Amniotic epithelial cell (primary cell): ENCODE results near the gene KPTN.
A peak's percentile ranks its signal among the peaks of the same experiment; 100 is the strongest.
"Not testable (repeated sequence)": the region's sequence is repeated elsewhere in the genome, so short reads cannot be mapped to it uniquely, and the experiment has no call there.

ENCODE experiments used
- DNase-seq: peaks from one replicate; pipeline ENCODE4 v3.0.0-alpha.2; 2010; ENCODE audit warnings: low read depth

Gene KPTN

DNA sequence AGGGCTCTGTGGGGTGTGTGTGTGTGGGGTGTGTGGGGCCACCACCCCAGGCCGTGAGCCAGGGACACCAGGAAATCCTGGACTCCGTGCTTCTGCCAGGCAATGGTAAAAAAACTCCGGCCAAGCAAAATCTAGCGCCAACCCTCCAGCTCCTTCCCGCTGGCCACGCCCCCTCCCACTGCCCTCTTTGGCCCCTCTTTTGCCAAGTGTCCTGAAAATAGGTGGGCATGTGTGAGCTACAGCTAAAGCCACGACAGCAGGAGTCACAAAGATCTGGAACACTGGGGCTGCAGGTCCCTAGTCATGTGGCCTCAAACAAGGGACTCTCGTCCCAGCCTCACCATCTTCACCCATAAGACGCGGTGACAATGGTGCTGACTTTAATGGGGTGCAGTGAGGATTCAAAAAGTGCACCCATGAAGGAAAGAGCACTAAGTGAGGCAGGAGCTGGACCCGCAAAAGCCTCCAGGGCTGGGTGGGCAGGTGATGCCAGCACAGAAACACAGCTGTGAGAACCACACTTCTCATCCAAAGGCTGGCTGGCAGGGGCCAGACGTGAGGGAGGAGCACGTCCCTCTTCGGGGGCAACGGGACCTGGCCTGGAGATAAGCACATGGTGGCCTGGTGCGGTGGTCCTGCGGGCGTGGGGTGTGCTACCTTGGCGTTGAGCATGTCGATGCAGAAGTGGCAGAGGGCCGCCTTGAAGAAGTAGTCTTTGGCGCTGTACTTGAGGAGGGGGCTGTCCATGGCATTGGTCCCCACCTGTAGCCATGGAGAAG is 7.5 kb upstream of the KPTN start:
- DNase-seq, result no peak

DNA sequence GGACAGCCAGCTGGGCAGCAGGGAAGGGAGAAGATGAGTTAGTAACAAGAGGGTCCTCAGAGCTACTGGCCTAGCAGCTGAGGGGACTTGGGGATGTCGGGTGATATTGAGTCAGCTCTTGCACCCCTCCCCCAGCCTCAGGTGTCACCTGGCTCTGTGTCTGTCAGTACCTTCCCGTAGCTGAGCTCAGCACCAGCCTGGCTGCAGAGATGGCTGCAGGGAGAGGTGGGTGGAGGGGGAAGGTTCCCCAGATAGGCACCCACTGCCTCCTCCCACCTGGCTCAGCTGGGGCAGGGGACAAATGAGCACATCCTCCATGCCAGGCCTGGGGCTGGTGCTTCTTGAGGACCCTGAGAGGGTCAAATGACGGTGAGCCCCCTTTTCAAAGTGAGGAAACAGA is 6.8 kb upstream of the KPTN start:
- DNase-seq, result no peak

GRCh38 chr19:47490031-47490430 is 6.0 kb upstream of the KPTN start:
- DNase-seq, result no peak

- no peak for DNase-seq
Observed at GRCh38 chr19:47489072-47489914, 5.3 kb upstream of the KPTN start.

DNA sequence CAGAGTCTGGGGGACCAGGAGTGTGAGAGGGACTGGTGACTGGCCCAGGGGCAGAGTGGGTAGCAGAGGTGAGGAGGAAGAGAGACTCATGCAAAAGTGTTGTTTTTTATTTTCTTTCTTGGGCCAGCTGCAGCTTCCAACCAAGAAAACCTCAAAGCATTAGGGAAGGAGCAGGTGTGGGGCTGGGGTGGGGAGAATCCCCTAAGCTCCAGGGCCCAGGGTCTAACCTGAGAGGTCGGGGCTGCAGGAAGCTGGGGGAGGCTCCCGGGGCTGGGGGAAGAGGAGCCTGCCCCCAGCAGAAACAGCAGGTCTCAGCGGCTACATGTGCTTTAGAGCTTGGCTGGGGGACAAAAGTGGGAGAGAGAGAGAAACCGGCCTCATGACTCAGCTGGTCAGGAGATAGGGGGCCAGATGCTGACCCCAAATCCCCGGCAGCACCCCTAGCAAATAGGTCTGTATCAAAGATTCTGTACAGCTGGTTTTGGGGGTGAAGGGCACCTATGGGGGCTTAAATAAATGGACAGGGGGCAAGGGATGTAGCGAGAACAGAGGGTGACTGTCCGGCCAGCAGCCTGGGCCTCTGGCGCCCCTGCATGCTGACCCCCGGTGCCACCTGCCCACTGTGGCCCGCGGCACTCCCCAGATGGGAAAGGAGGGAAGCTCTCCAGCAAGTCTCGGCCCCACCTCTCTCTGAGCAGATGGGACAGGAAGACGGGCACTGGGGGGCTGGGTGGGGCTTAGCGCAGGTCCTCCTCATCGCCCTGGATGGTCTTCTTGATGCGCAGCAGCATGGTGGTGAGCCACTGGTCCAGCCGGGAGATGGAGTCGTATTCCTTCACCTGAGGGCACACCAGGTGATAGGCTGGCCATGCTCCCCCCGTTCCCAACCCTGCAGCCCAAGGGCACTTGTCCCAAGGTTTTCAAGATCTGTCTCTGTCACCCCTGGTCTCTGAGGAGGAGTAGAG is 3.8 kb upstream of the KPTN start:
- no peak for DNase-seq

DNA sequence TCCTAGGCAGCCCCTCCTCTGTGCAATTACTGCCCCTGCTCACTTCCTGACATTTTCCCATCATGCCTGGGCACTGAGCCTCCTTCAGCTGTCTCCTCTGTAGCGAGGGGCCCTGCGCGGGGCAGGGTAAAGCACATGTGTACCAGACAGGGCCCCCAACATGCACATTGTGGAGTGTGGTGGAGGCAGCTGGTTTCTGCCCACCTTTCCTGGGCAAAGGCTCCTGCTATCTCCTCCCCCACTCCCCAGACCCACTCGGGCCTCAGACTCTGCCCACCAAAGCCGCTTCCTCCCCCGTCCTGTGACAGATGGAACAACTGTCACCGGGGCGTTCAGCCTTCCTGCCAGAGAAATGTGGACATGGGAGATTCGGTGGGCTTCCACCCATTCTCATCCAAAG is 2.9 kb upstream of the KPTN start:
- no peak for DNase-seq

DNA sequence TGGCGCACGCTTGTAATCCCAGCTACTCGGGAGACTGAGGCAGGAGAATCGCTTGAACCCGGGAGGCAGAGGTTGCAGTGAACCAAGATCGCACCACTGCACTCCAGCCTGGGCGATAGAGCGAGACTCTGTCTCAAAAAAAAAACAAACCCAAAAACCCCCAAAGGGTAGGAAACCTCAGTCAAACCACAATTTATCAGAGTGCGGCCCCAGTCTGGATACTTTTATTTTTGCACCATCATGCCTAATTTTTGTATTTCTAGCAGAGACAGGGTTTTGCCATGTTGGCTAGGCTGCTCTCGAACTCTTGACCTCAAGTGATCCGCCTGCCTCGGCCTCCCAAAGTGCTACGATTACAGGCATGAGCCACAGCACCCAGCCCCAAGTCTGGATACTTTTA is 2.2 kb upstream of the KPTN start:
- not testable (repeated sequence) for DNase-seq

DNA sequence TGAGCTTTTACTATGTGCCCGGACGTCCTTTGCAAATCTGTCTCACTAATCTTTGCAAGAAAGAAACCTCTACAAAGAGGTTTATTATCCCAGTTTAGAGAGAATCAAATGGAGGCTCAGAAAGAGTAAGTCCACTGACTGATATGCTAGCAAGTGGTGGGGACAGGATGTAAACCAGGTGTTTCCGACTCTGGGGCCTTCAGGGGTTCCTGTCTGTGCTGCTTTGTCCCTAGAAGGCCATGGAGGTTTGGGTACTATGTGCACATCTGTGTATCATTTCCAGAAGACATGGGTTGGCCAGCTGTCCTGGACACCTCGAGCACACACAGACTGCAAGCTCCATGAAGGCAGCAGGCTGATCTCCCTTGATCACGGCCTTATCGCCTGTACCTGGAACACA is 1.2 kb upstream of the KPTN start:
- DNase-seq, result no peak

GRCh38 chr19:47483200-47483599 is 819 bp downstream of the KPTN start:
- DNase-seq, result no peak

DNA sequence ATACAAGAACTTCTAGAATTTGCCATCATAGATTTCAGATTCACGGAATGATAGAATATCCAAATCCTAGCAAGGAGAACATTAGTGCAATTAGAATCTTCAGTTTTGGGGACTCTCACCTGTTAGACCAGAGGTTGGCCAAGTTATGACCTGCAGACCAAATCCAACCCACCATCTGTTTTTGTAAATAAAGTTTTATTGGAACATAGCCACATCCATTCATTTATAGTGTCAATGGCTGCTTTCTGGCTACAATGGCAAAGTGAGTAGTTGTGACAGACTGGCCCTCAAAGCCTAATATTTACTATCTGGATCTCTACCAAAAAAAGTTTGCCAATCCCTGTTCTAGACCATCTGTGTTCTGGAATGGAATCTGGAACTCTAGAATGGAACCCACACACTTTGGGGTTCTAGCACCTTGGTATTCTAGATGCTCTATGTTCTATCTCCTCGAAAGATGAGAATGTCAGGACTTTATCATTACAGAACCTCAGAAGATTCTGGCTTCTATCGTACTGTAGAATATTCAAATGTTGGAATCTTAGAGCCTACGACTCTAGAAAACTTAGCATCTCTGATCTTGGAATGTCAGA is 2.5 kb downstream of the KPTN start:
- no peak for DNase-seq

DNA sequence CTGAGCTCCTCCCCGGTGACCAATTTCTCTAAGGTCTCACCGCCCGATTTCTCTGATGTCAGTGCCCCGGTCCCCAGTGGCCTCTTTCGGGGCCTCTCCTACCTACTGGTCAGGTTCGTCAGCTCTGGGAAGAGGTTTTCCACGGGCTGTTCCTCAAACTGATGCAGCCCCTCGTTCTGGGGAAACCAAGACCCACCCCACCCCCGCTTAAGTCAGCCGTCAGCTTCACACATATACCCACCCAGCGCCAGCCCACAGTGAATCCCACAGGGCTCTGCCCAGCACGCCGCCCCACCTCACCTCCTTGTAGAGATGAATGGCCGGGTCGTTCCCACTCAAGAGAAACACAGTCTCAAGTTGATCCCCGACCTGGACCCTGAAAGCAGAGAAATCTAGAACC is 3.4 kb downstream of the KPTN start:
- no peak for DNase-seq

DNA sequence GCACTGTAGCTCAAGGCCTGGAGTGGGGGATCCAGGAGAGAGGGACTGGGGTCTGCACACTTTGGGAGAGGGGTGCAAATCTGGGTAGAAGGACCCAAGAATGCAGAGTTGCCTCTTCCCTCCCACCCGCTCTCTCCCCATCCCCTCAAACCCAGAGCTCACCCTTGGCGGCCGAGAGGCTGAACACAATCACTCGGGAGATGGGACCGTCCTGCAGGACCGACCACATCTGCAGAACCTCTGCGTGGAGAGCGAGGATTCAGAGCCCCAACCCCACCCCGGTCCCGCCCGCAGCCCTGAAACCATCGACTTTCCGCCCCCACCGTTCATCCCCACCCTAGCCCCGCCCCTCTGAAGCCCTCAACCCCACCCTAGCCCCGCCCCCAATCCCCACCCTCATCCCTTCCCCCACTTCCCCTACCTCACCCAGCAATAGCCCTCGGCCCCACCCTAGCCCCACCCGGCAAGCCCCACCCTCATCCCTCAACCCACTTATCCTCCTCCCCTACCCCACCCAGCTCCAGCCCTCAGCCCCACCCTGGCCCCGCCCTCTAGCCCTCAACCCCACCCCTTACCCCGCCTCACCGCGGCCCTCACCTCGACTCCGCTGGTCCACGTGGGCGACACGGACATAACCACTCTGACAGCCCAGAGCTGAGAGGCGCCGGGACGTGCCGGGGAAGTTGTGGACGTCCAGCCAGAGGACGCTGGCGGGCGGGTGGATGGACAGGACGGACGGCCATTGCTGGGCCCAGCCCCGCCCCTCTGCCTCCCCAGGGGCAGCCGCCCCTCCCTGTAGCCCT is 4.1 kb downstream of the KPTN start:
- peak; percentile 10 for DNase-seq

DNA sequence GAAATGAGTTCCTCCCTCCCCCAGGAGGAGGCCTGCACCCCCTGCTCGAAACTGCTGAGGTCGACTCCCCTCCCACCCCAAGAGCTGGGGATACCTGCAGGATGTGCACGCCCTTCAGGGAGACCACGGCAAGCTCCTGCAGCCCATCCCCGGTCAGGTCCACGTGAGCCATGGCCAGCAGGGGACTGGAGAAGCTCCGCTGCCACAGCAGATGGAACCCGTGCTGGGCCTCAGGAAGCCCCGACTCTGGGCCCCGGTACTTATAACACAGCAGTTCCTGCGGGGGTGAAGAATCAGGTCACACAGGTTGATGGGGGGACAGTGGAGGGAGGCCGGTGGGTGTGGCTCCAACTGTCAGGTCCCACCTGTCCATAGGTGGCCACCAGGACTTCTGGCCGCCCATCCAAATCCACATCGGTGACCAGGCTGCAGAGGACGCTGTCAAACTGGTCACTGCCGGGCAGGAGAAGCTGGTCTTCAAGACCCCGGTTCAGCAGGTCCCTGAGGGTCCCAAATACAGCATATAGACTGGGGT is 7.5 kb downstream of the KPTN start:
- no peak for DNase-seq

DNA sequence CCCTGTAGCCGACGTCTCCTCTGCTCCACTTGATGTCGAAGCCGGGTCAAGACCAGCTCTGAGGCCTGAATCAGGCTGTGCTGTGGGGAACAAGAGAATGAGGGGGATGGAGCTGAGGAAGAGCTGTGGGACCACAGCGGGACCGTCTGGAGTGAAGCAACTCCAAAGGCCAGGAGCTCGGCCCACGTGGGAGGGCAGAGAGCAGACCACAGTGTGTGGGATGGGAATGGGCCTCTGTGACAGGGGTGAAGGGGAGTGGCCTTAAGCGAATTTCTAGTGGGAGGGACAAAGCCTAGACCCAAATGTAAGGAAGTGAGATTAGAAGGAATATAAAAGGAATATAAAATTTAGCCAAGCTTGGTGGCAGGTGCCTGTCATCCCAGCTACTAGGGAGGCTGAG is 8.6 kb downstream of the KPTN start:
- DNase-seq, result peak; percentile 21

DNA sequence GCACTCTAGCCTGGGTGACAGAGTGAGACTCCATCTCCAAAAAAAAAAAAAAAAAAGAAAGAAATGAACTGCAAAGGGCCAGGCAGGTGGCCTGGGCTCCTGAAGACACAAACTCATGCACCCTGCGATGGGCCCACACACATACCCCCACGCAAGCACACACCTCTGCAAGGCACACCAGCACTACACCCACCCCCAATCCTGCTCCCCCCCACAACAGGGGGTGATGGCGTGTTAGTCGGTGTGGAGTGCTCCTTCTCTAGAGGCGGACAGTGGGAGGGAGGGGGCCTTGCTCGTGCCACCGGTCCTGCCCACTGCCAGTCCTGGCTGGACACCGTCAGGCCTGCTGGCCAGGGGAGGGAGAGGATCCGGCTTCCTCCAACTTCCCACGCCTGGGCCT is 10.7 kb downstream of the KPTN start:
- no peak for DNase-seq

DNA sequence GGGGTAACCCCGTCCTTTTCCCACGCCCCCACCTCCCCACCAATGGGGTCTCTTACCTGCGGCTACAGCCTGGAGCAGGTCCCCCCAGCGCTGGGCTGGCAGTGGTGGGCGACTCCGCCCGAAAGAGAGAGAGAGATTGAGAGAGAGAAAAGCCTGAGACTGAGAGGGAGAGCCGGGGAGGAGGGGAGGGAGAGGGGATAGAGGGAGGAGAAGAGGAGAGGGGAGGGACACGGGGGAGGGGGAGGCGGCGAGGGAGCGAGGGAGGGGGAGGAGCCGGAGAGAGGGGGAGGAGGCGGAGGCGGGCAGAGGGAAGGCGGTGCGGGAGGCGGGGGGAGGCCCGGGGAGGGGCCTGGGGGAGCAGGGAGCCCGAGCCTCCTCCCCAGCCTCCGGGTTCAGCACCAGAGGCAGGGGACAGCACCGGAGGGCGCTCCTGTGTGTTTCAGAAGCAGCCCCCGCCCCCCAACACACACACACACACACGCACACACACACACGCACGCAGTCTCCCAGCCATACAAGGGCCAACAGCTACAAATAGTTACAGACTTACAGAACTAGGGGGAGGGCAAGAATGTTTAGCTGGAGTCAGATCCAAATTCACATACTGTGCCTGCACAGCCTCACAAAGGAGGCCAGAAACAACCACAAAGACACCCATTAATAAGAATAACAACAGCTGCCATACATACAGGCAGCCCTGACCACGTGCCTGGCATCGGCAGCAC is 12.1 kb downstream of the KPTN start, which contains the start of gene SLC8A2:
Gene SLC8A2, minus strand, starts transcription at position 161 of the 725 bp plus-strand sequence. CDS start 5,490 bp downstream, outside the sequence.
- peak; percentile 75 for DNase-seq

GRCh38 chr19:47471381-47471732 is 12.7 kb downstream of the KPTN start:
- DNase-seq, result no peak

DNA sequence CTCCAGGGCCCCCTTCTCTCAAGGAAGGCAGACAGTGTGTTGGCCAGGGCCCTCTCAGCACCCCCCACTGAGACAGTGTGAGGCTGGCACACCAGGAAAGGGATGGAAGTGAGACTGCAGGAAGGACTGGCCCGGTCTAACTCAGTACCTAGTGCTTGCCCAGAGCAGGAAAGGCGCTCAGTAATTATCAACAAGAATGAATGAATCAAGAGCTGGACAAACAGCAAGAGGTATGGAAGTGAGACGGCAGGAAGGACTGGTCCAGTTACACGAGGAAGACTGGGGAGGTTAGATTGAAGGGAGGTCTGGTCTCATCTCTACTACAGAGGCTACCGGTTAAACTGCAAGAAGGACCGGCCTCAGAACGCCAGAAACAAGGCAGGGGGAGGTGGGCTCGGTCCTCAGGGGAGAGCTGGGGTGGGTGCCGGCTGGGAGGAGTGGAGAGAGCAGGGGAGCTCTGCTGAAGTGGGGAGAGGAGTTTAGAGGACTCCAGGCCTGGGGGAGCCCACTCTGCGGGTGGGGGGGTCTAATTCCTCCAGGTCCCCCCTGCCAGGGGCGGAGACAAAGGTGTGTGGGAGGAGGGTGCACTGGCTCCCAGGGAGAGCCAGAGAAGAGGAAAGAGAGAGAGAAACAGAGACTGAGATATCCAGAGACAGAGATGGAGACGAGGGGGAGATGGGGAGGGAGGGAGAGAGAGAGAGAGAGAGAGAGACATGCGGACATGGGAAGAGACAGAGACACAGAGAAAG is 13.4 kb downstream of the KPTN start:
- DNase-seq, result no peak

GRCh38 chr19:47469719-47470118 is 14.3 kb downstream of the KPTN start:
- no peak for DNase-seq
